ENCODE measurements around the gene CACNG7.

Gene CACNG7

DNA sequence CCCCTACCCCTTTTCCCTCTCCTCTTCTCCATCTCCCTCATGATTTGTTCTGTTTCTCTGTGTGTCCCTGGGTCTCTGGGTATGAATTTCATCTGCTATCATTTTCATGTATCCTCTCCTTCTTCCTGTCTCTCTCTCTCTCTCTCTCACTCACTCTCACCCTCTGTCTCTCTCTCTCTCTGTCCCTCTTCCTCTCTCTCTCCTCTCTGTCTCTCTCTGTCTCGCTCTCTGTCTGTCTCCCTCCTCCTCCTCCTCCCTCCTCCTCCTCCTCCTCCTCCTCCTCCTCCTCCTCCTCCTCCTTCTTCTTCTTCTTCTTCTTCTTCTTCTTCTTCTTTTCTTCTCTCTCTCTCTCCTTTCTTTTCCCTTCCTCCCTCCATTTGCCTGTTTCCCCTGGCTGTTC, 3.3 kb upstream of the CACNG7 start:
- Histone ChIP-seq H3K9me3 (ENCODE audit: control insufficient read depth, low read length) (no peaks in the 10 kb centered on the region), H3K4me3 (ENCODE audit: insufficient read depth, low read depth, low read length, poor library complexity, severe bottlenecking) (no peak overlapping the region), H3K36me3 (ENCODE audit: control insufficient read depth, insufficient read depth, low read length) (no peaks in the 10 kb centered on the region), H3K27ac (ENCODE audit: insufficient read depth, low read length, poor library complexity, severe bottlenecking) (no peak overlapping the region), H3K4me1 (ENCODE audit: control insufficient read depth, insufficient read depth, low read length, poor library complexity, severe bottlenecking) (peaks cover 13% of the 10 kb centered on the region), H3K27me3 (replicated peaks; ENCODE audit: control insufficient read depth, insufficient read depth, low read length, poor library complexity, severe bottlenecking) (peaks cover 46% of the 10 kb centered on the region)
- no peak for DNase-seq

DNA sequence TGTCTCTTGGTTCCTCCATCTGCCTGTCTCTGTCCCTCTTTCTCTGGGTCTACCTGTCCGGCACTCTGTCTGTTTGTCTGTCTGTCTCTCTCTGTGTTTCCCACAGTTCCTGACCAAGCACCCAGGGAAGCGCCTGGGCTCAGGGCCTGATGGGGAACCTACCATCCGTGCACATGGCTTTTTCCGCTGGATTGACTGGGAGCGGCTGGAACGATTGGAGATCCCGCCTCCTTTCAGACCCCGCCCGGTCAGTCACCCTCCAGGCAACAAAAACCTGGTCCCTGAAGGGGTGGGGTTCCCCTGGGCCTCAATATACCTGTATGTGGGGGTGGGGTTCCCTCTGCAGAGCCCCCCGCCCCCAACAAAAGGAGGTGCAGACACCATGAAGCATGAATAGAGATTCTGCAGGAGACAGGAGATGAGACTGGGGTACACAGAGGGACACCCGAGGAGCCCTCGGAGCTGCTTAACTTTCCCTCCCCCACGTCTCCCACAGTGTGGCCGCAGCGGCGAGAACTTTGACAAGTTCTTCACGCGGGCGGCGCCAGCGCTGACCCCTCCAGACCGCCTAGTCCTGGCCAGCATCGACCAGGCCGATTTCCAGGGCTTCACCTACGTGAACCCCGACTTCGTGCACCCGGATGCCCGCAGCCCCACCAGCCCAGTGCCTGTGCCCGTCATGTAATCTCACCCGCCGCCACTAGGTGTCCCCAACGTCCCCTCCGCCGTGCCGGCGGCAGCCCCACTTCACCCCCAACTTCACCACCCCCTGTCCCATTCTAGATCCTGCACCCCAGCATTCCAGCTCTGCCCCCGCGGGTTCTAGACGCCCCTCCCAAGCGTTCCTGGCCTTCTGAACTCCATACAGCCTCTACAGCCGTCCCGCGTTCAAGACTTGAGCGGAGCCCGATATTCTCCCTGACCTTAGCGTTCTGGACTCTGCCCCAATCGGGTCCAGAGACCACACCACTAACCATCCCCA, 2.6 kb upstream of the CACNG7 start:
- H3K27me3 ChIP-seq (replicated peaks; ENCODE audit: control insufficient read depth, insufficient read depth, low read length, poor library complexity, severe bottlenecking): peaks cover 47% of the 10 kb centered on the region
- H3K36me3 ChIP-seq (ENCODE audit: control insufficient read depth, insufficient read depth, low read length): no peaks in the 10 kb centered on the region
- H3K9me3 ChIP-seq (ENCODE audit: control insufficient read depth, low read length): no peaks in the 10 kb centered on the region
- no peak overlapping the region for H3K4me3 ChIP-seq (ENCODE audit: insufficient read depth, low read depth, low read length, poor library complexity, severe bottlenecking)
- DNase-seq: peak; percentile 24 to 53 (median 31)
- peaks cover 13% of the 10 kb centered on the region for H3K4me1 ChIP-seq (ENCODE audit: control insufficient read depth, insufficient read depth, low read length, poor library complexity, severe bottlenecking)
- H3K27ac ChIP-seq (ENCODE audit: insufficient read depth, low read length, poor library complexity, severe bottlenecking): no peak overlapping the region

GRCh38 chr19:53907193-53907581, 1.9 kb upstream of the CACNG7 start:
- H3K9me3 ChIP-seq (ENCODE audit: control insufficient read depth, low read length): no peaks in the 10 kb centered on the region
- peaks cover 13% of the 10 kb centered on the region for H3K4me1 ChIP-seq (ENCODE audit: control insufficient read depth, insufficient read depth, low read length, poor library complexity, severe bottlenecking)
- H3K4me3 ChIP-seq (ENCODE audit: insufficient read depth, low read depth, low read length, poor library complexity, severe bottlenecking): no peak overlapping the region
- DNase-seq: no peak
- H3K27me3 ChIP-seq (replicated peaks; ENCODE audit: control insufficient read depth, insufficient read depth, low read length, poor library complexity, severe bottlenecking): peaks cover 47% of the 10 kb centered on the region
- H3K27ac ChIP-seq (ENCODE audit: insufficient read depth, low read length, poor library complexity, severe bottlenecking): no peak overlapping the region
- no peaks in the 10 kb centered on the region for H3K36me3 ChIP-seq (ENCODE audit: control insufficient read depth, insufficient read depth, low read length)

DNA sequence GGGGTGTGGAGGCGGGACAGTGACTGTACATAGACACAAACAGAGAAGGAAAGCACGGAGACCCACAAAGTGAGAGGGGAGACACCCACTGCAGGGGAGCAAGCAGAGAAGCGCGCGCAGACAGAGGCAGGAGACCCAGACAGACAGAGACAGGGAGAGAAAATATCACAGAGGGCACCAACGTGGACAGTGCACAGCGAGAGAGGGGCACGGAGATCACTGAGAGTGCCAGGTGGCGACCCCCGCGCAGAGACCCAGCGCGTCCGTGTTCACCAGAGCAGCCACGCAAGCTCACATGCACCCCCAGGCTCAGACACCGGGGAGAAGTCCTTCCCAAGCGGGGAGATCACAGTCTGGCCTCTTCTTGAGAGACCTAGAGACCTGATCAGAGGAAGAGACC, 1.4 kb upstream of the CACNG7 start:
- H3K9me3 ChIP-seq (ENCODE audit: control insufficient read depth, low read length): no peaks in the 10 kb centered on the region
- H3K4me3 ChIP-seq (ENCODE audit: insufficient read depth, low read depth, low read length, poor library complexity, severe bottlenecking): no peak overlapping the region
- peaks cover 13% of the 10 kb centered on the region for H3K4me1 ChIP-seq (ENCODE audit: control insufficient read depth, insufficient read depth, low read length, poor library complexity, severe bottlenecking)
- DNase-seq: no peak
- peaks cover 47% of the 10 kb centered on the region for H3K27me3 ChIP-seq (replicated peaks; ENCODE audit: control insufficient read depth, insufficient read depth, low read length, poor library complexity, severe bottlenecking)
- H3K36me3 ChIP-seq (ENCODE audit: control insufficient read depth, insufficient read depth, low read length): no peaks in the 10 kb centered on the region
- H3K27ac ChIP-seq (ENCODE audit: insufficient read depth, low read length, poor library complexity, severe bottlenecking): no peak overlapping the region

GRCh38 chr19:53908106-53908934, 758 bp upstream of the CACNG7 start:
- no peaks in the 10 kb centered on the region for H3K9me3 ChIP-seq (ENCODE audit: control insufficient read depth, low read length)
- no peak overlapping the region for H3K27ac ChIP-seq (ENCODE audit: insufficient read depth, low read length, poor library complexity, severe bottlenecking)
- no peak overlapping the region for H3K4me3 ChIP-seq (ENCODE audit: insufficient read depth, low read depth, low read length, poor library complexity, severe bottlenecking)
- DNase-seq: peak in 1 of 3 donors; percentile 12
- peaks cover 13% of the 10 kb centered on the region for H3K4me1 ChIP-seq (ENCODE audit: control insufficient read depth, insufficient read depth, low read length, poor library complexity, severe bottlenecking)
- no peaks in the 10 kb centered on the region for H3K36me3 ChIP-seq (ENCODE audit: control insufficient read depth, insufficient read depth, low read length)
- H3K27me3 ChIP-seq (replicated peaks; ENCODE audit: control insufficient read depth, insufficient read depth, low read length, poor library complexity, severe bottlenecking): peaks cover 50% of the 10 kb centered on the region

- Histone ChIP-seq H3K9me3 (ENCODE audit: control insufficient read depth, low read length) (no peaks in the 10 kb centered on the region), H3K4me3 (ENCODE audit: insufficient read depth, low read depth, low read length, poor library complexity, severe bottlenecking) (no peak overlapping the region), H3K4me1 (ENCODE audit: control insufficient read depth, insufficient read depth, low read length, poor library complexity, severe bottlenecking) (peaks cover 13% of the 10 kb centered on the region), H3K27ac (ENCODE audit: insufficient read depth, low read length, poor library complexity, severe bottlenecking) (no peak overlapping the region), H3K36me3 (ENCODE audit: control insufficient read depth, insufficient read depth, low read length) (no peaks in the 10 kb centered on the region), H3K27me3 (replicated peaks; ENCODE audit: control insufficient read depth, insufficient read depth, low read length, poor library complexity, severe bottlenecking) (peaks cover 50% of the 10 kb centered on the region)
- DNase-seq: no peak
These were observed 542 bp downstream of the CACNG7 start for GRCh38 chr19:53909471-53910169.

GRCh38 chr19:53910170-53910518, 1.1 kb downstream of the CACNG7 start:
- peaks cover 50% of the 10 kb centered on the region for H3K27me3 ChIP-seq (replicated peaks; ENCODE audit: control insufficient read depth, insufficient read depth, low read length, poor library complexity, severe bottlenecking)

DNA sequence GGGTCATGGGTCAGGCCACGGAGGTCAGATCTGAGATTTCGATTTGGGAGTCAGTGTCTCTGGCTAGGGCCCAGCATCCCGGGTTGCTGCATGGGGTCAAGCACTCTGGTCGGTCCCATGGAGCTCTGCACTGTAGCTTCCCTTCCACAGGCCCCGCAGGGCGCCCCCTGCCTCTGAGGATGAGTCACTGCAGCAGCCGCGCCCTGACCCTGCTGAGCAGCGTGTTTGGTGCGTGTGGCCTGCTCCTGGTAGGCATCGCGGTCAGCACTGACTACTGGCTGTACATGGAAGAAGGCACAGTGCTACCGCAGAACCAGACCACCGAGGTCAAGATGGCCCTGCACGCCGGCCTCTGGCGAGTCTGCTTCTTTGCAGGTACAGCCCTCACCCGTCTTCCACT, 3.6 kb downstream of the CACNG7 start:
- no peaks in the 10 kb centered on the region for H3K9me3 ChIP-seq (ENCODE audit: control insufficient read depth, low read length)
- no peak overlapping the region for H3K27ac ChIP-seq (ENCODE audit: insufficient read depth, low read length, poor library complexity, severe bottlenecking)
- no peak for DNase-seq
- H3K4me3 ChIP-seq (ENCODE audit: insufficient read depth, low read depth, low read length, poor library complexity, severe bottlenecking): no peak overlapping the region
- no peaks in the 10 kb centered on the region for H3K36me3 ChIP-seq (ENCODE audit: control insufficient read depth, insufficient read depth, low read length)
- peaks cover 13% of the 10 kb centered on the region for H3K4me1 ChIP-seq (ENCODE audit: control insufficient read depth, insufficient read depth, low read length, poor library complexity, severe bottlenecking)
- peaks cover 34% of the 10 kb centered on the region for H3K27me3 ChIP-seq (replicated peaks; ENCODE audit: control insufficient read depth, insufficient read depth, low read length, poor library complexity, severe bottlenecking)

More at GRCh38 chr19:53910170-53910518, 1.1 kb downstream of the CACNG7 start:
- Histone ChIP-seq H3K4me3 (ENCODE audit: insufficient read depth, low read depth, low read length, poor library complexity, severe bottlenecking) (no peak overlapping the region), H3K36me3 (ENCODE audit: control insufficient read depth, insufficient read depth, low read length) (no peaks in the 10 kb centered on the region), H3K4me1 (ENCODE audit: control insufficient read depth, insufficient read depth, low read length, poor library complexity, severe bottlenecking) (peaks cover 13% of the 10 kb centered on the region), H3K27ac (ENCODE audit: insufficient read depth, low read length, poor library complexity, severe bottlenecking) (no peak overlapping the region), H3K9me3 (ENCODE audit: control insufficient read depth, low read length) (no peaks in the 10 kb centered on the region)
- DNase-seq: no peak

DNA sequence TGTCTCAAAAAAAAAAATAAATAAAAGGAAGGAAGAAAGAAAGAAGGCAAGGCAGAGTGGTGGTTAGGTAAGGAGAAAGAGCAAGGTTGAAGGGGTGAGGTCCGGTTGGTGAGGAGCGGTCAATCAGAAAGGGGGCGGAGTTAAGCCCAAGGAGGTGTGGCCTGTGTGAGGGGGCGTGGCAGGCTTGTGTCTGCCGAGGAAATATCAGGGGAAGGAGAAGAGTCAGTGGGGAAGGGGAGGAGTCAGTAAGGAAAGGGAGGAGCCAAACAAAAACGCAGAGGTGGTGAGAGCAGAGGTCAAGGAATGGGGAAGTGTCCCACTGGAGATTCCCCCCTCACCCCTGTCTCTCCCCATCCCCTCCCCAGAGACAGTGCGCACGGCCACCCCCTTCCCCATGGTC, 5.9 kb downstream of the CACNG7 start:
- Histone ChIP-seq H3K4me3 (ENCODE audit: insufficient read depth, low read depth, low read length, poor library complexity, severe bottlenecking) (no peak overlapping the region), H3K36me3 (ENCODE audit: control insufficient read depth, insufficient read depth, low read length) (no peaks in the 10 kb centered on the region), H3K4me1 (ENCODE audit: control insufficient read depth, insufficient read depth, low read length, poor library complexity, severe bottlenecking) (no peaks in the 10 kb centered on the region), H3K27ac (ENCODE audit: insufficient read depth, low read length, poor library complexity, severe bottlenecking) (no peak overlapping the region), H3K9me3 (ENCODE audit: control insufficient read depth, low read length) (no peaks in the 10 kb centered on the region), H3K27me3 (replicated peaks; ENCODE audit: control insufficient read depth, insufficient read depth, low read length, poor library complexity, severe bottlenecking) (peaks cover 12% of the 10 kb centered on the region)
- no peak for DNase-seq

Measured in effector memory CD4-positive, alpha-beta T cell (primary cell).